ENCODE results near the gene UBE3B. TPM values are rescaled to one million over a fixed set of nuclear protein-coding genes. Genes with fewer than 3 reads are reported as not detected.

UBE3B gene
- polyA plus RNA-seq, 1 experiment = 42.8 TPM

DNA sequence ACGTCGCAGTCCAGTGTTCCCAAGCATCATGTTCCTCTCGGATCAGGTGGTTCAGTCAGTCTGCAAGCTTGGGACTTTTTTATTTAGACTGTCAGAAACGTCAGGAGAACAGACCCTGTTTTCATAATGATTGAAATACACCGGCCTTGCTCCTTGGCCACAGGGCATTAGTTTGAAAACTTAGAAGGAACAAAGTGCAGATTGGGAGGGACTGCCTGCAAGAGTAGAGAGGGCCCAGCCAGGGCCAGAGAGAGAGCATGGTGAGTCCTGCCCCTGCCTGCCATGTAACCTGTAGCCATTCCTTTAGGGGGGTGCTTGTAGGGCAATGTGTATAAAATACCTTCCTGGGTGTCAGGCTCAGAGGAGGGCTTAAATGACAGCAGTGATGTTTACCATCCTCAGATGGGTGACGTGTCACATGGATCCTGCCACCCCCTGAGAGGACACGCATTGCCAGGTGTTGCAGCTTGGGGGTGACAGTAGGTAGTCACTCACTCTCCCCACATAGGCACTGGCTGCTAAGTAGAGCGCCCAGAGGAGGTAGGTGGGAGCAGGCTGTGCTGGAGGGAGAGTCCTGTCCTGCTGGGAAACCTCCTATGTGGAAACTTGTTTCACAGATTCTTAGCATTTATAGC lies 50.2 kb downstream of the UBE3B start:
- DNase-seq (ENCODE audit: low read depth, low spot score) = no peak
- TF ChIP-seq CTCF (IDR thresholded peaks at IDR 0.05; ENCODE audit: low read depth, low read length) = no peak
- H3K4me3 ChIP-seq (ENCODE audit: low read depth, low read length) = no peak overlapping the region
- no peak overlapping the region for H3K27ac ChIP-seq (ENCODE audit: low read depth, low read length)
- POLR2A ChIA-PET = no interaction called here
- CTCF ChIA-PET = no interaction called here
- no peaks in the 10 kb centered on the region for H3K9me3 ChIP-seq (ENCODE audit: control insufficient read depth, insufficient read depth, low read length)
- no peaks in the 10 kb centered on the region for H3K27me3 ChIP-seq (ENCODE audit: control insufficient read depth, insufficient read depth, low read length)

GRCh38 chr12:109529691-109530640 lies 52.5 kb downstream of the UBE3B start:
- Histone ChIP-seq H3K27me3 (ENCODE audit: control insufficient read depth, insufficient read depth, low read length) (no peaks in the 10 kb centered on the region), H3K9me3 (ENCODE audit: control insufficient read depth, insufficient read depth, low read length) (no peaks in the 10 kb centered on the region), H3K4me3 (ENCODE audit: low read depth, low read length) (no peak overlapping the region), H3K27ac (ENCODE audit: low read depth, low read length) (no peak overlapping the region)
- no peak for TF ChIP-seq CTCF (IDR thresholded peaks at IDR 0.05; ENCODE audit: low read depth, low read length)
- DNase-seq (ENCODE audit: low read depth, low spot score) = no peak
- ChIA-PET CTCF (interaction anchor here (1.3 to 1.5 kb wide), 2 partner anchors 11 to 68 kb away, joined by 5 to 9 read pairs; no protein-coding TSS in a partner anchor), POLR2A (no interaction called here)

- POLR2A ChIA-PET = no interaction called here
- Histone ChIP-seq H3K27me3 (ENCODE audit: control insufficient read depth, insufficient read depth, low read length) (no peaks in the 10 kb centered on the region), H3K27ac (ENCODE audit: low read depth, low read length) (no peak overlapping the region), H3K9me3 (ENCODE audit: control insufficient read depth, insufficient read depth, low read length) (no peaks in the 10 kb centered on the region), H3K4me3 (ENCODE audit: low read depth, low read length) (no peak overlapping the region)
- no peak for TF ChIP-seq CTCF (IDR thresholded peaks at IDR 0.05; ENCODE audit: low read depth, low read length)
- CTCF ChIA-PET = no interaction called here
- no peak for DNase-seq (ENCODE audit: low read depth, low spot score)
Measured at GRCh38 chr12:109531411-109531810, 54.0 kb downstream of the UBE3B start.

DNA sequence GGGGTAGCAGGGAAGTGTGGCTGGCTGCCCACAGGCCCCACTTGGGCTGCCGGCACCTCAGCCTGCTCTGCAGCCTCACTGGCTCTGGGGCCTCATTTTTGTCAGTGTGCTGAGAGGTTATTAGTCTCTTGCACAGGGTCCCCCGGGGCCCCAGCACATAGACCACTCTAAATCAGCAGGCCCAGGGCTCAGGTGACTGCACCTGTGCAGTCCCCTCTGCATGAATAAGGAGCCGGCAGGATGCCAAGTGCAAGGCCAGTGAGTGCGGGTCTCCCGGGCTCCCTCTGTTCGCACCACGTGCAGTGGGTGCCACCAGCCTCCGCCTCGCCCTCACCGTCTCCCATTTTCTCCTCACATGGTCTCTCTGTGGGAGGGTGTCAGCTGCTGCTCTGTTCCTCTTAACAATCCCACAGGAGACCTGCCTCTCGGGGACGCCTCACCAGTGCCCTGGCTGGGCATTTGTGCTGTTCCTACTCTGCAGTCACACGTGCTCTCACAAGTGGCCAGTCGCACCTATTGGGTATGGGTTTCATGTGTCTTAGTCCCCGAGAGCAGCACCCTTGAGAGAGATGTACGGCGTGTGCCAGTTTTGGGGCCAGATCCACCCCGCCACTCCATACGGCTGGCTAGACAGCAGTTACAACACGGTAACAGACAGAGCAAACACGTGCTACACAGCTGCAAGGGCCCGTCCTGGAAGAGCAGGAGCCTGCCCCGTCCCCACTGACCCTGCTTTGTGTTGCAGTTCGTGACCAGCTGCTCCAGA lies 55.5 kb downstream of the UBE3B start:
- Histone ChIP-seq H3K27ac (ENCODE audit: low read depth, low read length) (no peak overlapping the region), H3K4me3 (ENCODE audit: low read depth, low read length) (no peak overlapping the region), H3K27me3 (ENCODE audit: control insufficient read depth, insufficient read depth, low read length) (no peaks in the 10 kb centered on the region), H3K9me3 (ENCODE audit: control insufficient read depth, insufficient read depth, low read length) (no peaks in the 10 kb centered on the region)
- POLR2A ChIA-PET = no interaction called here
- DNase-seq (ENCODE audit: low read depth, low spot score) = no peak
- CTCF ChIA-PET = interaction anchor here (0.6 kb wide), 1 partner anchor 65 kb away, joined by 3 read pairs; no protein-coding TSS in a partner anchor
- no peak for TF ChIP-seq CTCF (IDR thresholded peaks at IDR 0.05; ENCODE audit: low read depth, low read length)

All from AG04450 (cell line).